Suppressor macrophage treated with lipopolysaccharide for 1 hour (primary cell): Measurements from ENCODE around the gene PNMA6F.
A peak's percentile ranks its signal among the peaks of the same experiment; 100 is the strongest.
"Not testable (repeated sequence)": the region's sequence is repeated elsewhere in the genome, so short reads cannot be mapped to it uniquely, and the experiment has no call there.

Experiments
- DNase-seq, 3 donors: peaks; one replicate each; pipeline ENCODE4 v3.0.0-alpha.2; 2020 to 2022

PNMA6F gene

DNA sequence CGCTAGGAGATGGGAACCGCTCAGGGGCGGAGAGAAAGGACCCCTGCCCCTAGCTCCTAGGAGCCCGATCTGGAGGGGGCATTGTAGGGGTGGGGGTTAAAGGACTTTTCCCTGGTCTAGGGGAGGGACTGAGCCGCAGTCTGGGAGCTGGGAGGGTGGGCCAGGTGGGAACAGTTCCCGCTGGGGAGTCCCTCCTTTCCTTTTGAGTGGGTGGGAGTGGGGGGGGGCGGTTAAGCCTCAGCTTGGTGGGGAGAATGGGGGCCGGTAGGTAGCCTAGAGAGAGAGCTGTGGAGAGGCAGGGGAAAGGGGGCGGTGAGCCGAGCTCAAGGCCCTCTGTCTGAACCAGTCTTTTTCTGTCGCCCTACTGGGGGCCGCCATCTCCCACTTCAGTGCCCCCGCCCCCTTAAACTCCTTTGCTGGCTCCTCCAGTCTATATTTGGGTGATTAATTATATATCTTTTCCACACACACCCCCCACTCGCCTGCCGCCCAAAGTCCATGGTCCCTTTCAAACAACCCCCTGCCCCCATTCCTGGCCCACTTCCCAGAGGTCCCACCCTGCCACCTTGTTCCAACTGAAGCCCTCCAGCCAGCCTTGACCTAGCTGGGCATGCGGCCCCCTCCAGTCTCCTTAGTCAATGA is 13.2 kb upstream of the PNMA6F start:
- DNase-seq = no peak

DNA sequence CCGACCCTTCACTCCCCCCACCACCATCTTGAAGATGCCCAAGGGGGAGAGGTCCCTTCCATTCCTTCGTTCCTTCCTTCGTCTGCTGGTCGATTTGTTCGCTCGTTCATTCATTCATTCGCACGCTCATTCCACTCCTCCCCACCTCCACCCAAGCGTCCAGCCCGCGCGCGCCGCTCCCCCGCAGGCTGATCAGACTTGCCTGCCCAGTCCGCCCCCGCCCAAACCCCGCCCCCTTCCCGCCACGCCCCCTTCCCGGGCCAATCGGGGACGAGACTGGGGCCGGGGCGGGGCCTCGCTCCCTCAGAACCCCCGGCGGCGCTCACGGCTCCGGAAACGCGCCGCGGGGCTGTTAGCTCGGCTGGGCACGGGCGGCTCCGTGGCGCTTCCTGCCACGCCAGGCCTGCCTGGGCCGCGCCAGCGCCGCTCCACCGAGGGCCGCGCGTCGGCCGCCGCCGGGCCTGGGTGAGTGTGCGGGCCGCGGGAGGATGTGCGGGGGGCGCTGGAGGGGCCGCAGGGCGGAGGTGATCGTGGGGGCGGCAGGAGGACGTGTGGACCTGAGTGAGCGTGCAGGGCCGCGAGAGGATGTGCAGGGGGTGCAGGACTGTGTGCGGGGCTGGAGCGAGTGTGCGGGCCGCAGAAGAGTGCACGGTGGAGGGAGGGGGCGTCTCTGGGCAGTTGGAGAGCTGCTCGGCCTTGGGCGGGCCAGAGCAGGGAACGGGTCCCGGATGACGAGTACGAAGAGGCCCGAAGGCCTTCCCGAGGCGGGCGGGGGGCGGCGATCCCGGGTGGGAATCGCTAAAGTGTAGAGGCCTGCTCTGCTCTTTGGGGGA is 12.5 kb upstream of the PNMA6F start, which contains the start of gene ZNF275:
TSS of gene ZNF275 (plus strand) at position 333 of the 833 bp plus-strand sequence. CDS start 2,527 bp downstream, outside the sequence.
- DNase-seq = peak; percentile 80 to 94 (median 89)

DNA sequence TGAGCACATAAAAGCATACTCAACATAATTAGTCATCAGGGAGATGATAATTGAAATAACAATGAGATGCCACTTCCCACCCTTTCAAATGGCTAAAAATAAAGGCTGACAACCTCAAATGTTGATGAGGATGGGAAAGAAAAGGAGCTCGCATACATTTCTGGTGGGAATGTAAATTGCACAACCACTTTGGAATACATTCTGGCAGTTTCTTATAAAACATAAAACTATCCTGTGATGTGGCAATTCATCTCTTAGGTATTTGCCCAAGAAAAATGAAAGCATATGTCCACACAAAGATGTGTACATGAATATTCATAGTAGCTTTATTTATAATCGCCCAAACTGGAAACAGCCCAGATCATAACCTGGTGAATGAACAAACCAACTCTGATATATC is 11.7 kb upstream of the PNMA6F start:
- peak in 1 of 3 donors; percentile 4 for DNase-seq

DNA sequence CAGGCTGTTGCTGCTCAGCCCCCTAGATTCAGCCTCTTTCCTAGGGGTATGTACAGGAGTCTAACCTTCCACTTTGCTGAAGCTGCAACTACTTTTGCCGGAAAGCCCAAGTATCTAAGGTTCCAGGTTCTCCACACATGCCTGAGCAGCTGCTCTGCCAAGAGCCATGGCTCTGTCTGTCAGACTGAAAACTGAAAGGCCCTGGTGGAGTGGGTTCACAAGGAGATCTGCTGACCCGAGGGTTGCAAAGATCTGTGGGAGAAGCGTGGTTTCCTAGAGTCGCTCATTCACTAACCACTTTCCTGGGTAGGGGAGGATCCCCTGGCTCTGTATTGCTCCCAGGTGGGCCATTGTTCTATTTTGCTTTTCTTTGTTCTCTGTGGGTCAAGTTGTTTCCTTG is 6.0 kb upstream of the PNMA6F start:
- no peak for DNase-seq

DNA sequence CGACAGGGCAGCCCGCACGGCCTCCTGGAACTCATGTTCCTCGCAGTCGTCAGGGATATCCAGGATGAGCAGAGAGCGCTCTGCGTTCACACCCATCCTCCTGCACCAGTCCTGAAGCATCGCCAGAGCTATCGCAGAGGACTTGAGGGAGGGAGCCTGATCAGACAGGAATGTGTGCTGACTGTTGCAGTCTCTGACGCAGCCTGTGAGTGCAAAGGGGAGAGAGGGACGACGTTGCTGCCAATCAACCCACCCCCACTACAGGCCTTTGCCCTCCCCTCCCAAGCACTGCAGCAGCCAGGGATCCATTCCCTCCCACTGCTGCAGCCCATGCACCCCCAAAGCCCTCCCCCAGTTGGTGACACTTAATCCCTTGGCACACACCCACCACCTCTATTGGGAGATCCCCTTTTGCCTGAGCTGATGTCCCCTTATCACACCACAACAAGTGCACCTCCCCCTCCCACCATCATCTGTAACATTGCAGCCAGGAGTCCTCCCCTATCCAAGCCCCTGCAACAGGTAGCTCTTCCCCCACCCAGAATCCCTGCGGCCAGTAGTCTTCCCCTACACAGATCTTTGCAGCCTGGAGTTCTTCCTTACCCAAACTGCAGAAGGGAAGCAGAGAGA is 897 bp downstream of the PNMA6F start:
- no peak for DNase-seq

DNA sequence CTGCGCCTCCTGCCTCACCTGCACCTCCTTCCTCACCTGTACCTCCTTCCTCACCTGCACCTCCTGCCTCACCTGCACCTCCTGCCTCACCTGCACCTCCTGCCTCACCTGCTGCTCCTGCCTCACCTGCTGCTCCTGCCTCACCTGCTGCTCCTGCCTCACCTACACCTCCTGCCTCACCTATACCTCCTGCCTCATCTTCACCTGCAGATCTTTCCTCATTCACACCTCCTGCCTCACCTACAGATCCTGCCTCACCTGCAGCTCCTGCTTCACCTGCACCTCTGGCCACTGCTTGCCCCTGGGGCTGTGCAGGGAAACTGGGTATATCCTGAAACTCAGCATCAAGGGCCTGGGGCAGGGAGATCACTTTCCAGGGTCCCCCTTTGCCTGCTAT is 1.5 kb downstream of the PNMA6F start:
- DNase-seq = not testable (repeated sequence)

DNA sequence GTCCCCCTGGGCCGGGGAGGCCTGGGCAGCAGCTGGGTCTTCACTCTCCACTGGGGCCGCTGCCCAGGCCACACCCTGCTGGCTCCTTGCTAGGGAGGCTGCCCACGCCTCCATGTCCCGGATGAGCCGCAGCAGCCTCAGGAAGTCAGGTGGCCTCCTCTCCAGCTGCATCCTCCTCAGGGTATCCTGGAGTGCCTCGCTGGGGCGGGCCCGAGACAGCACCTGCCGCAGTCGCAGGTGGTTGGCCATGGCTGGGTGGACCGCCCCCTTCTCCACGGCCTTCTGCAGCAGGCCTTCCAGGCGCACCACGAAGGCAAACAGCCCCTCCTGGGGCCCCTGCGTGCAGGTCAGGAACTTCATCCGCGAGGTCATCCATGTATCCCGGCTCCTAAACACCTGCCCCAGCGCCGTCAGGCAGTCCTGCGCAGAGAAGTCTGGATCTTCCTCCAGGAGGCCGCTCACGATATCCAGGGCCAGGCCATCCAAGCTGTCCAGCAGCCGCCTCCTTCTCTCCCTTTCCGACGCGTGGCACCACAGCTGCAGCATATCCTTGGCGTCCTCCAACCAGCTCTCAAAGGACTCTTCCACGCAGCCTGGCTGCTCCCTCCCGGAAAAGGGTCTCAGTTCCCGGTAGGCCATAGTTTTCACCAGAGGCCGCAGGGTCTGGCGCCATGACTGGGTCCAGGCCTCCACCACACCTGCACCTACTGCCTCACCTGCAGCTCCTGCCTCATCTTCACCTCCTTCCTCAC is 2.1 kb downstream of the PNMA6F start:
- DNase-seq = no peak

DNA sequence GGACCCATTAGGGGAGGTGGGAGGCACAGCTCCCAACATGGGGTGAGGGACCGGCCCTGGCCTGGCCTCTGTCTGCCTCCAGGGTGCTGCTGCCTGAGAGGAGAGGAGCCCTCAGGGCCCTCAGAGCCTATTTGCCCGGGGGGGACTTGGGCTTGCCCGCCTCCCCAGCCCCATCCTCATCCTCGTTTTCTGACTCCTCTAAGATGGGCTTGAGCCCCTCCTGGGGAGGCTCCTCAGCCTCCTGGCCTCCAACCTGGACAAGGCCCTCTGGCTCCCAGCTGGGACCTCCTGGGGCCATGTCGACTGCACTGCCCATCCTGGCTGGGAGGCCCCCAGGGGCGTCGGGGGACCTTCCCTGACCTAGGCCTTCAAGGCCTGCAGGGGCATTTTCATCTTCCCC is 2.8 kb downstream of the PNMA6F start:
- DNase-seq = no peak

DNA sequence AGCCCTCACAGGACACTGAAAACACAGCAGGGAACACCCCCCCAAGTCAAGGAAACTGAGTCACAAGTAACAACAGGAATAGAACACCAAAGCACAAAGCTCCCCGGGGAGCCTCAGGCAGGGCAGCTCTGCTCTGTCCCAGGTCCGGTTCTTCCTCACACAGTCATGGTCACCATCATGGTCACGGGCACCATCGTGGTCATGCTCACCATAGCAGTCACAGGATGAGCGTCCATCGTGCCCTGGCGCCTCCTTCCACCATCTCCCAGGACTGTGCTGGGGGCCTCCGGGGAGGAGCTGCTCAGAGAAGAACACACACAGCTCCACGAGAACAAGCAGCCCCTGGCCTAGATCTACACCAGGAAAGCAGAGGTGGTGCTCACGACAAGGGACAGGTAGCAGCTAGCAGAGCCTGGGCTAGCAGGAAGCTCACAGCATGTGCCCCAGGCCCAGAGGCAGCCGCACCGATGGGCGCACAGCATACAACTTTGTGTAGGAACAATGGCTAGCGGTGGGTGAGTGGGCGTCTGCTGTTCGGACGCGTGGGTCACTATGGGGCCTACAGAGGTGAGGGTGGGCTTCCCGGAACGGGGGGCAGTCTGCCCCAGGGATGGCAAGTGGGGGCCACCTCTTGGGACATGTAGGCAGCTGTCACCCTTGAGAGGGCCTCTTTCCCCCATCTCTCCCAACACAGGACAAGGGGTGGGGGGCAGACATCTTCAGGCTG is 3.4 kb downstream of the PNMA6F start:
- DNase-seq = no peak

DNA sequence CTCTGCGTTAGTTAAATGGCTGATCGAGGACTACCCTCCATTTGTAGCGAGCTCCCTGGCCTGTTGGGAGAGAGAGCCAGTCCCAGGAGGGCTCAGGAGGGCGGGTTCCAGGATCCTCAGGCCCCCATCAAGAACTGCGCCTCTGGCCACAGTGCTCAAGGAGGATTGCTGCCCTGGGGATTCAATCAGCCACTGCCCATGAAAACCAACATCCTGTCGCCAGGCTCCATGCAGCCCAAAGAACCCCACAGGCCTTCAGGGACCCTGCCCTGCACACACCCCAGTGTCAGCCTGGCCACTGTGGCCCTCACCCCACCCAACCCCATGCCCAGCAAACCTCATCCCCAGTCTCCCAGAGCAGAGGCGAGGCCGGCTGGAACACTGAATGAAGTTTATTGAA is 4.3 kb downstream of the PNMA6F start:
- no peak for DNase-seq

DNA sequence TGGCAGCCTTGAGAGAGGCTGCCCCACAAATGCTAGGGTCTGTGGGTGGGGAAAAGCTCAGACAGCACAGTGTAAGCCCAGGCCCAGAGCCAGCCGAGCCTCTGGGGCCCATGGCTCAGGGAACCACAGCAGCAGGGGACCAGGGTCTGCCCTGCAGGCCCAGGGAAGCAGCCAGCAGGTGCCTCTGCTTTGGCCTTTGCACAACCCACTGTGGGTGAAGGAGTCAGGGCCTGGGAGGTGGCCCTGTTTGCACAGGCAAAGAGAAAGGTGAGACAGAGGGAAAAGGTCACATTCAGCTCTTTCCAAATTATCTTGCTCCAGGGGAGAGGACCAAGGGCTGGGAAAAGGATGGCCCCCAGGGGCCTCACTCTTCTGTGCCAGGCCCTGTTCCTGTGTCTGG is 8.7 kb downstream of the PNMA6F start:
- DNase-seq = no peak

DNA sequence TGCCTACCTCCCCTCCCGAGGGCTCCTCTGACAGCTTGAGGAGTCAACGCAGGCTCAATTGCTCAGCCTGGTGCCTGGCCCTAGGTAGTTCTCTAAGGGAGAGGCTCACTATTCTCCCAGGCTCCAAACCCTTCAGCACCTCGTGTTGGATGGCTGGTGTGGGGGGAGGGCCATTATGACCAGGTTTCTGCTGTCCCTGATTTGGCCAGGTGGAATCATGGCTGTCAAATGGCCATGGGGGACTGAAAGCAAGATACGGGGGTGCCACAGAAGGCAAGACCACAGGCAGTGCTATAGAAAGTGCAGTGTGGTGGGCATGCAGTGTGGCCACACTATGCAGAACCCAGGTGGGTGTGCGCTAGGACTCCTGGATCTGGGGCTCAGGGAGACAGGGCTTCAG is 9.5 kb downstream of the PNMA6F start:
- DNase-seq = no peak

DNA sequence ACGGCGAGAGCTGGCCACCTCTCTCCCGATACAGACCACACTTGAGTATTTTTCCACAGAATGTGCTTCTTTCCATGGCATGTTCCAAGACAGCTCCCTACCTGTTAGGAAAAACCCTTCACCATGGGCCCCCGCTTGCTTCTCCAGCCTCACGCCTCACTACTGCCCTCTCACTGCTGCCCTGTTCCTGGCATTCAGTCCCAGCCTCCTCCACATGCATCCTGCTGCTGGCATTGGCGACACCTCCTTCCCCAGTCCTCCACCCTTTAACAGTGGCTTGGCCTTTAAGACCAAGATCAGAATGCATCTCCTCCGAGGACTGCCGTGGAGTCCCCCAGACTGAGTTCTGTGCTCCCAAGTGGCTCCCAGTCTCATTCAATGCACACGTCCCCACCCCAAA is 10.7 kb downstream of the PNMA6F start:
- no peak for DNase-seq

DNA sequence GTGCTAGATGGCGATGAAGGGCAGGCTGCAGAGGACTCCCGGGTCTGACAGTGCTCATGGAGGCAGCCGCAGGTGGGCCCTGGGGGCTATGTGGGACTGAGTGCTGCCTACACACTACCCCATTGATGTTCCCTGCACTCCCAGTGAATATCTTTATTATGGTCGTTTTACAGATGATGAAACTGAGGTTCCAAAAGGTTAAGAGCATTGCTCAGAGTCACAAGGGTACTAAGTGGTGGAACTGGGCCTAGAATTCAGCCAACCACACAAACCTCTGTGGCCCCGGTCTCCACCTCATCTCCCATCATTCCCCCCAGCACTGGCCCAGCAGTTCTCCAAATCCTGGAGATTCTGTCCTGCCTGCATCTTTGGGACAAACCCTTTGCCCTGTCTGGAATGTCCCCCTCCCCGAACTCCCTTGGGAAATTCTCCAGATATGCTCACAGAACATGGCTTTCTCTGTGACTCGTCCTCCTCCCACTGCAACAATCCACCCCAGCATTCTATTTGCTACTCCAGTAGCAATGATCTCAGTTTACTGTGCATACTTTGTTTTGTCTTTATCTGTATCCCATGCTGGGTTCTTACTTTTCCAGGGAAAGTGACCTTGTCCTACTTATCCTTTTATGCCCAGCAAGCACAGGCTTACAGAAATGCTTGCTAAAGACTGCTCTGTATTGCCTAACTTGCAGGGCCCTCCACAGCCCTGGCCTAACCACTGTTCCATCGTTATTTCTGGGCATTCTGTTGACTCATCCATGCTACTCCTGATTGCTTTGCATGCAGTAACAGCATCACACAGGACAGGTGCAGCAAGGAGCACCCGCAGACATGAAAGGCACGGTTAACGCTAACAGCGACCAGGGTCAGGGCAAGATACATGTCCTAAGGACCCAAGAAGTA is 14.0 kb downstream of the PNMA6F start:
- DNase-seq = peak; percentile 44 to 58 (median 48)

DNA sequence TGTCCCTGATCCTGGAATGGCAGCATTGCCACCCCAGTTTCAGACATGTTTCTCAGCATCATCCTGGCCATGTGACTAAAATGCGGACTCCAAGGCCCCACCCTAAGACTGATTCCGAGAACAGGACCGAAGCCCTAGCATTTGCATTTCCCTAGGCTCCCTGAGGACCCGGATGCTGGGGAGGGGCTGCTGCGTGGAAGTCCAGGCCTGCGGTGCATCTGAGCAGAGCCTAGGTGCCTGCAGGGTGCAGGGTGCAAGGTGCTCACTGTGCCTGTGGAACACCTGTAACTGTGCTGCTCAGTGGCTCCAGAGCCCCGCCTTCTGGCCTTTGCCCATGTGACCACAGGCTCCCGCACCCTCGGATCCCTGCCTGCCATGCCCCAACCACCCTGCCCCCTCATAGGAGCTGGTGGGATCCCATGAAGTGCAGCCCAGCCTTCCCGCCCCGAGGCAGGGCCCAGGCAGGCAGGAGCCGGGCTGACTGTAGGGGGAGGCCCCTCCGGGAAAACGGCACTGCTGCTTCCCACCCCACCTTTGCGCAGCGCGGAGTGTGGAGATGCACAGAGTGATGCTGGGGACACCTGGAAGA is 14.9 kb downstream of the PNMA6F start:
- DNase-seq = no peak

DNA sequence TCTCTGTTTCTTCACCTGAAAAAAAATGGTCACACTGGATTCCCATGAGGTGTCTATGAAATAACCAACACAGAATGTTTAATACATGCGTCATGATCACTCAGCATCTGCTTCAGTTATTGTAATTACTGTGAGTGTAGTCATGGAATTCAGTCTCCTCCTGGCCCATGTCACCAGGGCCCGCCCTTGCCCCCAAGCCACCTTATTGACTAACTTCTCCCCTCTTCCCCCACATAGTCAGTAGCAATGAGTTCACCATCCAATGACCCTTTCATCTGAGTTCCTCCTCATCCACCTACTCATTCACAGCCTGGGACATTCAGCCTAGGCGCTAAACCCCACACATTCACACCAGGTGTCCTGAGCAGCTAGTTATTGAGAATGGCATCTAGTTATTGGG is 15.6 kb downstream of the PNMA6F start:
- DNase-seq = peak; percentile 30 to 66 (median 51)

DNA sequence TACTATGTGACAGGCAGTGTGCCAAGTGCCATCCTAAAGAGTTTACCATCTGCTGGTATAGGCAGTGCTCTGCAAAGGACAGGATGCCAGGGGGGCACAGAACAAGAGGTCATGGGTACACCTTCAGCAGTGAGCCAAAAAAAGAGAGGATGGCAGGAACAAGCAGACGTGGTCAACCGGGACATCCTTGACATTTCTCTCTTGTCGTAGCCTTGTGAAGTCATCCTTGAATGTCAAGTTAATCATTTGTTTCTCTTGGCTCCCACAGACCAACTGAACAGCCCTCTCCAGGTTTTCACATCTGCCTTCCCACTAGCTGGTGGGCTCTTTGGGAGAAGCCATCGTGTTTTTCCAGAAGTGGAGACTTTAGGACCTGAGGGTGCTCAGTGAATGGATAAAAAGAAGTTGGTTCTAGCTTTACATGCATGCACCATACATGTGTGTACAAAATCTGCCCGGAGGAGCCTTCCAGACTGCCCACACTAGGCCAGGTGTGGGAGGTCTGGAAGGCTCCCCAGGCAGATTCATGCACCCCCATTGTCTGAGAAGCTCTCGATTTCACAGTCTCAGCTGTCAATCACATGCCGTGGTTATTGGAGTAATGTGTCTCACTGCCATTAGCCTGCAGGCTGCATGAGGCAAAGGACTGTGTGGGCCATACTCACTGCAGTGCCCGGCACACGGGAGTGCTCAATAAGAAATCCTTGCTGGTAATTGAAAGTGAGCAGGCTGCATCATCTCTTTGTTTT is 16.4 kb downstream of the PNMA6F start:
- no peak for DNase-seq

DNA sequence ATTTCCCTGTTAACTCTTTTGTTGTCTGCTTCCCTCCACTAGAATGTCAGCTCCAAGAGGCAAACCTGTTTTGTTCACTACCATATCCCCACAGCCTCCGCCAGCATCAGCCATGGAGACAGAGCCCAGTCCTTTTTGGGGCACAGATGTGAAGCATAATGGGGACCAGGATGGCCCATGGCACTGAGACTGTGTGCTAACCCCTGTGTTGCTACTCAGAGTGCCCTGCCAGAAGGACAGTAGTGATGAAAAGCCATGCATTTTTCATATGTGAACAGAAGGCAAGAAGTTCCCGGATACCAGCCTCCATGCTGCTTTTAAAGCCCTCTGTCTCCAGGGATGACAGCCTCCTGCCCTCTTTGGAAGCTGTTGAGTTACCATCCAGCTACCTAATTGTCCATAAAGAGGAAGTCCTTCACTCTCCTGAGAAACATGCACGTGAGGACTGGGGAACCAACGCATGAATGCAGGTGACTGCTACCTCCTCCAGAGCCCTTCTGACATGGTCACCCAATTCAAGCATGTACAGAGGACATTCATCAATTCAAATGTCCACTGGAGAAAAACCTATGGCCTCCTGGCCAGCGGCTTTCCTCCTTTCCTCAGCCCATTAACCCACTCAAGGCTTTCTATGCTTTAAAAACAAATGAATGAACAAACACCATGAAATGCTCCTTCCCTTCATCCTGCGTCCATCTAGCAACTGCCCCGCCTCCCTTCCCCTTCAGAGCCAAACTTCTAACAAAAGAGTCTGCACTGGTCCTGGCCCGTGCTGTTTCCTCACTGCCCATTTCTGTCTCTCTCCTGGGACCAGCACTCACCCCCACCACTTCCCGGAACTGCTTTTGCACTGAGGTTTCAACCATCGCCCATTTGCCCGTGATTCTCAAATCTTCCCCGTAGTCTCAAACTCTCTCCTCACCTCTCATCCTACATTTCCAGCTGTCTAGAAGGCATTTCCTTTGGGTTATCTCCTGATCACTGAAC is 18.0 kb downstream of the PNMA6F start:
- DNase-seq = no peak

DNA sequence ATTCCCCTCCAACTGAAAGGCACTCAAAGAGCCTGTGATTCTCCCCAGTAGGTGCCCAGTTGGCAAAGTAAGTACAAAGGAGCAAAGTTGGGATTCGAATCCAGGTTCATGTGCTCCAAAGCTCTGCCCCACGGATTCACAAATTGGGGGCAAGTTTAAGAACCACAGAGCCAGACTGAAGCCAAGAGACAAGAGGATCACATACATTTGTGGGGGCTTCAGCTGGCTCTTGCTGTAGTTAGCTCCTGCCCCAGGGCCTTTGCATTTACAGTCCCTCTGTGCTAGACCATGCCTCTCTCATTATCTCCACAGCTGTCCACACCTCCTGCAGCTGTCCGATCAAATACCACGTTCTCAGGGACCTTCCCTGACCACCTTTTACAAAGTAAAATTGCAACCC is 18.8 kb downstream of the PNMA6F start:
- DNase-seq = no peak
